Kidney (tissue), 14 donors: ENCODE measurements around the gene ARID5B. TPM values are rescaled to one million over a fixed set of nuclear protein-coding genes. Genes with fewer than 3 reads are reported as not detected.

Experiments
- DNase-seq, 5 donors: peaks; one replicate each; pipeline ENCODE4 v3.0.0-alpha.2; 2013 to 2020
- FAIRE-seq: peaks from 2 replicates; lab custom pipeline; 2012; peaks lifted over from hg19 to GRCh38; lab: Jason Lieb, UNC
- H3K27ac ChIP-seq, 2 donors: one replicate each; pipeline ENCODE4 v1.7.0; 2013; ENCODE audit warnings: low read depth in 2 of 2, low read length in 2 of 2, inconsistent platforms in 1 of 2
- H3K27me3 ChIP-seq: one replicate; pipeline ENCODE4 v1.7.1; 2013; ENCODE audit warnings: low read length, inconsistent platforms; ENCODE audit not compliant: control insufficient read depth, insufficient read depth
- H3K36me3 ChIP-seq, 3 donors: one replicate each; pipeline versions ENCODE4 v1.7.0 to v1.7.1; 2013; ENCODE audit warnings: low read length in 3 of 3, control low read depth in 1 of 3, inconsistent platforms in 1 of 3; ENCODE audit not compliant: insufficient read depth in 3 of 3, control insufficient read depth in 2 of 3
- H3K4me1 ChIP-seq, 3 donors: one replicate each; pipeline versions ENCODE4 v1.7.0 to v1.7.1; 2013; ENCODE audit warnings: low read length in 3 of 3, inconsistent platforms in 1 of 3, low read depth in 1 of 3; ENCODE audit not compliant: control insufficient read depth in 2 of 3, insufficient read depth in 2 of 3
- H3K4me3 ChIP-seq, 3 donors: one replicate each; pipeline versions ENCODE4 v1.7.0 to v1.8.1; 2013; ENCODE audit warnings: low read length in 3 of 3, control low read depth in 1 of 3, inconsistent platforms in 1 of 3
- H3K9ac ChIP-seq, 3 donors: one replicate each; pipeline versions ENCODE4 v1.7.0 to v1.7.1; 2013; ENCODE audit warnings: low read length in 3 of 3, control low read depth in 1 of 3, inconsistent platforms in 1 of 3
- H3K9me3 ChIP-seq, 3 donors: one replicate each; pipeline versions ENCODE4 v1.7.0 to v1.7.1; 2013; ENCODE audit warnings: low read length in 3 of 3, control low read depth in 1 of 3, inconsistent platforms in 1 of 3; ENCODE audit not compliant: control insufficient read depth in 2 of 3, insufficient read depth in 1 of 3
- intact Hi-C: fragments of 100-400 bp; cut with DNase I; formaldehyde crosslinking; loops from one replicate; pipeline ENCODE4 v1.11.1; 2022
- polyA plus RNA-seq: library from polyadenylated mRNA; stranded (reverse); fragments of 350-450 nt; fragmentation: Illumina TruSeq; extraction: RNeasy Lipid Tissue Mini Kit (QIAGEN cat#74804); gene quantifications from one replicate; pipeline ENCODE4 v1.2.3, GENCODE V29; 2014; ENCODE audit warnings: low read depth, low replicate concordance; ENCODE audit not compliant: insufficient read depth
- total RNA-seq: library from RNA; stranded (reverse); fragmentation: NEBNext Ultra II Directional; extraction: Animal tissue kit (Norgen Biotek cat#: 25700); gene quantifications from one replicate; pipeline ENCODE4 v1.2.1, GENCODE V29; 2021
- TF ChIP-seq, protein P1 (sequence below): IDR thresholded peaks from 3 replicates; pipeline ENCODE4 v1.5.1; 2012; ENCODE audit warnings: mild to moderate bottlenecking, moderate library complexity, borderline replicate concordance; ENCODE audit not compliant: insufficient read depth; ENCODE audit errors: extremely low read depth
- donor health status: control.
- donor health status: control.
- donor health status: control.
- donor health status: control.
- donor health status: control.
- donor health status: DM: yes; HTN: yes; CAD: no.
- donor health status: Normal renal cell carcinoma (clear cell type).

ARID5B gene
- total and polyA plus RNA-seq, 2 donors from 2014 or later = 8.6 to 77.9 TPM

DNA sequence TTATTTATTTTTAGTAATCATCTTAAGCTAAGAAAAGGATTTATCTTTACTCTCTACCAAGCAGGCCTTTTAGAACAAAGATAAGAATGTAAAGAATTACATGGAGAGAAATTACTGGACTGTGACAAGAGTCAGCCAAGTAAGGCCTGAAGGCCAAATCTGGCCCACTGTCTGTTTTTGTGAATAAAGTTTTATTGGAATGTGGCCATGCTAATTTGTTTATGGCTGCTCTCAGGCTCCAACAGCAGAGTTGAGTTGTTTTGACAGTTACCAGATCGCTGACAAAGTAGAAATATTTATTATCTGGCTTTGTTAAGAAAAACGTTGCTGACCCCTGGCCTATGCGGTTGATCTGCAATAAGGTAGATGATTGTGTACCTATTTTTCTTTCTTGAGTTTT lies 6.1 kb downstream of the ARID5B start:
- Histone ChIP-seq H3K4me3 (no peak overlapping the region), H3K27ac (no peak overlapping the region), H3K4me1 (peaks cover 0 to 6% (median 6%) of the 10 kb centered on the region in 3 donors), H3K27me3 (no peaks in the 10 kb centered on the region), H3K9ac (no peak overlapping the region), H3K9me3 (no peaks in the 10 kb centered on the region), H3K36me3 (no peaks in the 10 kb centered on the region)
- FAIRE-seq (no peak), DNase-seq (no peak)
- intact Hi-C loops = no loop called here
- TF ChIP-seq, protein P1, sequence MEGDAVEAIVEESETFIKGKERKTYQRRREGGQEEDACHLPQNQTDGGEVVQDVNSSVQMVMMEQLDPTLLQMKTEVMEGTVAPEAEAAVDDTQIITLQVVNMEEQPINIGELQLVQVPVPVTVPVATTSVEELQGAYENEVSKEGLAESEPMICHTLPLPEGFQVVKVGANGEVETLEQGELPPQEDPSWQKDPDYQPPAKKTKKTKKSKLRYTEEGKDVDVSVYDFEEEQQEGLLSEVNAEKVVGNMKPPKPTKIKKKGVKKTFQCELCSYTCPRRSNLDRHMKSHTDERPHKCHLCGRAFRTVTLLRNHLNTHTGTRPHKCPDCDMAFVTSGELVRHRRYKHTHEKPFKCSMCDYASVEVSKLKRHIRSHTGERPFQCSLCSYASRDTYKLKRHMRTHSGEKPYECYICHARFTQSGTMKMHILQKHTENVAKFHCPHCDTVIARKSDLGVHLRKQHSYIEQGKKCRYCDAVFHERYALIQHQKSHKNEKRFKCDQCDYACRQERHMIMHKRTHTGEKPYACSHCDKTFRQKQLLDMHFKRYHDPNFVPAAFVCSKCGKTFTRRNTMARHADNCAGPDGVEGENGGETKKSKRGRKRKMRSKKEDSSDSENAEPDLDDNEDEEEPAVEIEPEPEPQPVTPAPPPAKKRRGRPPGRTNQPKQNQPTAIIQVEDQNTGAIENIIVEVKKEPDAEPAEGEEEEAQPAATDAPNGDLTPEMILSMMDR = no peak

DNA sequence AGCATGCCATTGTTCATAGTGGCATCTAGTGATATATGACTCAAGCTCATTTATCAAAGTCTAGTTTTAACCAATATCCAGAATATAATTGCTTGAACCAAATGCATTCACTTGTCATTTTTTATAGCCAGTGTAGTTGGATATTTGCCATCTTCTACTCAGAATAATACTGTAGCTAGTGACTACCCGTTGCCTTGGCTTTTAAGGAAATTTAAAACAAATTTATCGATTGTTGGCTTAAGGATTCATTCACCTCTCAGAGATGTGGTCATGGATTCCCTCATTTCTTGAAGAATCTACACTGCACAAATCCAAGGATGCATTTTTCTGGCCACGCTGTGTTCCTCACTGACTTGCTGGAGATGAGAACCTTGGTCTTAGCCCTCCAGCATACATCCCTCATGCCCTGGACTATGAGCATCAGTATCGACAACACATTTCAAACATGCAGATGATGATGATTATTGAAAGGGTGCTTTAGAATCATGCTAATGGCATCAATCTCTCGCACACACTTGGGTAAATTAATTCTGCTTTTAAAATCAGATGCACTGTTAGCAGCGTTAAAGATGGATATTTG lies 8.8 kb downstream of the ARID5B start:
- no peaks in the 10 kb centered on the region for H3K27me3 ChIP-seq
- DNase-seq = no peak
- H3K27ac ChIP-seq = no peak overlapping the region
- H3K9ac ChIP-seq = no peak overlapping the region
- TF ChIP-seq, protein P1 = no peak
- no peaks in the 10 kb centered on the region for H3K9me3 ChIP-seq
- intact Hi-C loops = no loop called here
- peaks cover 0 to 10% (median 4%) of the 10 kb centered on the region in 3 donors for H3K4me1 ChIP-seq
- no peak overlapping the region for H3K4me3 ChIP-seq
- no peak for FAIRE-seq
- H3K36me3 ChIP-seq = peaks cover 0 to 2% (median 0%) of the 10 kb centered on the region in 3 donors

DNA sequence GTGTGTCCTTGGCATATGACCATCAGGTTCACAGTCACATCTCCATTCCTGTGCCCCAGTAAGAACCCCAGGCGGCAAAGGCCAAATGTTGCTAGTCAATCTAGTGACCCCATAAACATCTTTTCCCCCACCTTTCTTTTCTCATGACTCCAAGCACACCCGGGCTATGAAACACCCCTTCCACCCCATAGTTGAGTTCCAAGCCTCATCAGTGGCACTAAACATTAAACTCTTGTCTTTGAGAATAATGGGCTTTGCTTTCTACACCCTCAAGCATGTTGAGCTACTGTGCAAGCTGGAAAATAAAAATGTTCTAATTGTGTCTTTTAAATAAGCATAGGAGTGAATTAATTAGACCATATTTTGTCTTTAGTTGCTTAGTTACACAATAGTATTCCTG lies 9.4 kb downstream of the ARID5B start:
- intact Hi-C loops = no loop called here
- Histone ChIP-seq H3K27ac (no peak overlapping the region), H3K9me3 (no peaks in the 10 kb centered on the region), H3K4me1 (peaks cover 0 to 8% (median 4%) of the 10 kb centered on the region in 3 donors), H3K36me3 (peaks cover 0 to 2% (median 0%) of the 10 kb centered on the region in 3 donors), H3K4me3 (no peak overlapping the region), H3K27me3 (no peaks in the 10 kb centered on the region), H3K9ac (no peak overlapping the region)
- FAIRE-seq (no peak), DNase-seq (no peak)
- TF ChIP-seq, protein P1 = no peak
